ENCODE data around the gene PYGL.
"Not testable (repeated sequence)": the region's sequence is repeated elsewhere in the genome, so short reads cannot be mapped to it uniquely, and the experiment has no call there.

The PYGL gene

GRCh38 chr14:50955373-50956043 is 11.2 kb upstream of the PYGL start:
- in situ Hi-C loops (cut with HindIII; ENCODE audit: low sequenced_read_pairs), result no loop called here

GRCh38 chr14:50954811-50955372 is 10.6 kb upstream of the PYGL start:
- in situ Hi-C loops (cut with HindIII; ENCODE audit: low sequenced_read_pairs), result no loop called here

DNA sequence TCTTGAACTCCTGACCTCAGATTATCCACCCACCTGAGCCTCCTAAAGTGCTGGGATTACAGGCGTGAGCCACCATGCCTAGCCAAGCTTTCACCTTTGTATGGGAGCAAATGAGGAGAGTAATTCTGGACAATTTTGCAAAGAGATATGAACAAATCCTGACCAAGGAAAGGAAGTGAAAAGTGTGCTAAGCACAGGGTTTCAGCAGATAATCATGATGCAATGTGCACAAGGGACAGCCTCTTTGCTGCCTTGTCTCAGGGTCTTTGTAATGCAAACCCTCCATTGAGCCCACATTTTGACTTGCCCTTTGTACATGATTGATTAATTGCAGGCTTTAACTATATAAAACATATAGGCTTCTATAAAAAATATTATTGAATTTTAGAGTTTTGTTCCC is 9.2 kb upstream of the PYGL start:
- in situ Hi-C loops (cut with HindIII; ENCODE audit: low sequenced_read_pairs), result no loop called here

GRCh38 chr14:50951032-50951431 is 6.7 kb upstream of the PYGL start:
- in situ Hi-C loops (cut with HindIII; ENCODE audit: low sequenced_read_pairs), result no loop called here

DNA sequence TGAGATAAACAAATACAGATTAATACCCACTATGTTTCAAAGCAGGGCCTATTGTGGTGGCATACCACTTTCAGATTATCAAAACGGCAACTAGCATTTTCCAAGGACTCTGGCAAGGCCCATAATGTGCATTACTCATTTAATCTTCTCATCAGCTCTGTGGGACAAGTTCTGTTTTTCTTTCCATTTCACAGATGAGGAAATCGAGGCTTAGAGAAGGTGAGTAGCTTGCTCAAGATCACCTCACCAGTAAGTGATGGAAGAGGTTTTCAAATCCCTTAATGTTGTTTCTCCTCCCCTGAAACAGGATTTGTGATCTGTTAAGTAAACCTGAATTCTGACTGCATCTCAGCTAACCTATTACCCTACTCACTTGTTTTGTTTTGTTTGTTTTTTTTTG is 3.9 kb upstream of the PYGL start:
- in situ Hi-C loops (cut with HindIII; ENCODE audit: low sequenced_read_pairs), result no loop called here

GRCh38 chr14:50947446-50947845 is 3.2 kb upstream of the PYGL start:
- in situ Hi-C loops (cut with HindIII; ENCODE audit: low sequenced_read_pairs), result no loop called here

DNA sequence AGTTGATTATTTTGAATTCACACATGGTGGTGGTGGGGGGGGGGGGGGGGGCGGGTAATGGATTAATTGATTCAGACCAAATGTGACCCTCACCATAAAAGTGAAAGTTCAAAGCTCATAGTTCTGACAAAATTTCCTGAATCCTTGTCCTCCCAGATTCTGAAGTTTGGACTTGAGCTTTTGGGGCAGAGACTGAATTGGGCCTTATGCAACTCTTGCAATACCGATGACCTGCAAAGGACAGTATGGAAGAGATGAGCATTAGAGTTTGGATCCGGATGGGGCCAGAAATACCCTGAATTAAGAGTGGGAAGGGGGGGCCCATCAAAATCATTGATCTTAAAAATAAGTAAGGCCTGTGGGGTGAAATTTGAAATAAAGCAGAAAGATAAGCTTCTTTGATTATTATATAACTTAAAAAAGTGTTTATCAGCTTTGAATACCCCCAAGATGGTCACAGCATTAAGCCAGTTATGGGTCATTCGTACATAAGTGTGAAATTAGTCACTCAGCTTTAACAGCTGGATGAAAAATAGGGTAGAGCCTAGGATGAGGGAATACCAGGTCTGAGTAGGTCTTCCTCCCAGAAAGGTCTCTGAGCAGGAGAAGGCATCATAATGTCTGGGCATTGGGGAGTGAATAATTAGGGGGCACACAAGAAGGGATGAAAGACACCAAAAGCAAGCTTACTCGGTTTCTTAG is 2.1 kb upstream of the PYGL start:
- in situ Hi-C loops (cut with HindIII; ENCODE audit: low sequenced_read_pairs), result no loop called here

- in situ Hi-C loops (cut with HindIII; ENCODE audit: low sequenced_read_pairs), result no loop called here
Observed at GRCh38 chr14:50944647-50945413, 547 bp upstream of the PYGL start.

DNA sequence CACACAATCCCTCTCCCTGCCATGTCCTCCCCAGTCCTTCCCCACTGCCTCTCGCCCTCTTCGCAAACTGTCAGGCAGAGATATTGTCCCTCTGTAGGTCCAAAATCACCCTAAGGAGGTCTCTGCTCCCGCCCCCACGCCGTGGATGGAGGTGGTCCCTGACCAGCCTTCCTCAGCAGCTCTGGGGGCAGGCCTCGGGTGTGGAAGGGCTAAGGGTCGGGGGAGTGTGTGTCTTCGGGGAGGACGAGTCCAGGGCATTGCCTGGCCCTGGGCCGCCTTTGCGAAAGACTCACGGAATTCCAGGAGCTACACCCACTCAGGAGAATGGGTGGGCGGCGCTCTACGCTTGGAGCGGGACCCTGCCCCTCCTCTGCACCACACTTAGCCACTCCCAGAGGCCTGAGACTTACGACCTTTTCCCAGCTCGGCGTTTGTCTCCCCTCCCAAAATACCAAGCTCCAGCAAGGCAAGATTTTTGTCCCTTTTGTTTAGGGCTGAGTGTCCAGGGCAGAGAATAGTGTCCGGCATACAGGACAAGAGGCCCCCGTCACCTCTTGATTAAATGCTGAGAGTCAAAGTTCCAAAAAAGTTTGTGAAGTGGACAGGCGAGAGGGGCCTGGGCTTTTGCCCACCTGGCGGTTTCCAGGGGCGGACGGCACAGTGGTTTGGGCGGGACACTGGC is 881 bp downstream of the PYGL start:
- in situ Hi-C loops (cut with HindIII; ENCODE audit: low sequenced_read_pairs), result no loop called here

DNA sequence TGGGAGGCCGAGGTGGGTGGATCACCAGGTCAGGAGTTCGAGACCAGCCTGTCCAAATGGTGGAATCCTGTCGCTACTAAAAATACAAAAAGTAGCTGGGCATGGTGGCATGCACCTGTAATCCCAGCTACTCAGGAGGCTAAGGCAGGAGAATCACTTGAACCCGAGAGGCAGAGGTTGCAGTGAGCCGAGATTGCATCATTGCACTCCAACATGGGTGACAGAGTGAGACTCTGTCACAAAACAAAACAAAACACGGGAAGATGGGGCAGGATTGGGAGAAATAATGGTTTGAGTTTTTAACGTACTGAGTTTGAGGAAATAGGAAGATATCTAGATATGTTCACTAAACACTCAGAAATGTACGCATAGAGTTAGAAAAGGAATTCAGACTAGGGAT is 2.6 kb downstream of the PYGL start:
- in situ Hi-C loops (cut with HindIII; ENCODE audit: low sequenced_read_pairs), result not testable (repeated sequence)

DNA sequence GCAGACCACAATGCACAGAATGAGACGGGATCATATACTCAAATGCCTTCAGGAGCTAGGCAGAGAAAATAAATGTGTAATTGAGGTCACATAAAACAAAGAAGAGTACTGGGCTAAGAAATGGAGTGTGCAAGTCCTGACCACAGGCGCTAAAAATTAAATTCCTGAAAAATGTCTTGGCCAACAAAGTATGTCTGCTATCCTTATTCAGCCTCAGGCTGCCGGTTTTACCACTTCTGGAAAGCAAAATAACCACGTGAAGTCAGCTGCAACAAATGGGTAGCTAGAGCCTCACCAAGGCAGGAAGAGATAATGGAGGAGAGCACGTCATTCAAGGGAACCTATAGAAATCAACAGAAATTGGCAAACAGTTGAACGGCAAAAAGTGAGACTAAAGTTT is 3.1 kb downstream of the PYGL start:
- in situ Hi-C loops (cut with HindIII; ENCODE audit: low sequenced_read_pairs), result no loop called here

GRCh38 chr14:50937800-50938199 is 6.5 kb downstream of the PYGL start:
- in situ Hi-C loops (cut with HindIII; ENCODE audit: low sequenced_read_pairs), result no loop called here

DNA sequence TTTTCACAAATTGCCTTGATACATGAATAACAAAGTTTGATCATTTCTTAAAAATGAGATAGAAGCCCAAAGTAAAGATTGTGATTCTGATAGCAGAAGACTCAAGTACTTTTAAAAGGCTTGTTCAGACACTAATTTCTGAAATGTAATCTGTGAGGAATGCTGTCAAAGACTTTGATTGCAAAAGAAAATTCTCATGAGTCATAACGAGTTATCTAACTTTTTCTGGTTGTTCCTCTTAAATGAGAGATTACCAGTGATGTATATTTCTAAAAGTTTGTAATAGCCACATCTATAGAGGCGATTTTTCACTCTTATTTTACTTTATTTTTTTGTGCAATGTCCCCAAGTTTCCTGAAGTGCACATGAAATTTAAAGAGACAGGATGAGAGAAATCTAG is 7.0 kb downstream of the PYGL start:
- in situ Hi-C loops (cut with HindIII; ENCODE audit: low sequenced_read_pairs), result no loop called here

GRCh38 chr14:50936882-50937281 is 7.4 kb downstream of the PYGL start:
- in situ Hi-C loops (cut with HindIII; ENCODE audit: low sequenced_read_pairs), result no loop called here

DNA sequence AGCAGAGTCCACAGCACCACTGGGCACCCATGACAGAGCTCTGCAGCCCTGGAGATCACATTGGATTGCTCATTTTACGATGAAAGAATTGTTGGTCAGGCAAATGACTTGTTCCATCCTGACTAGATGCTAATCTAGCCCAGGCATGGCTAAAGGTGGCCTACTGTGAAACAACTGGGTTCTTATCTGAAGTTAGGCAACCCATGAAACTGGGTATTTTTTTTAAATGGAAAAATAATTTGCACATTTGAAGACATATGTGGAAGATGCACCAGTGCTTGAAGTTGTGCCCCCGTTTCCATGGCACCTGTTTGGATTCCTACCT is 8.3 kb downstream of the PYGL start:
- in situ Hi-C loops (cut with HindIII; ENCODE audit: low sequenced_read_pairs), result no loop called here

DNA sequence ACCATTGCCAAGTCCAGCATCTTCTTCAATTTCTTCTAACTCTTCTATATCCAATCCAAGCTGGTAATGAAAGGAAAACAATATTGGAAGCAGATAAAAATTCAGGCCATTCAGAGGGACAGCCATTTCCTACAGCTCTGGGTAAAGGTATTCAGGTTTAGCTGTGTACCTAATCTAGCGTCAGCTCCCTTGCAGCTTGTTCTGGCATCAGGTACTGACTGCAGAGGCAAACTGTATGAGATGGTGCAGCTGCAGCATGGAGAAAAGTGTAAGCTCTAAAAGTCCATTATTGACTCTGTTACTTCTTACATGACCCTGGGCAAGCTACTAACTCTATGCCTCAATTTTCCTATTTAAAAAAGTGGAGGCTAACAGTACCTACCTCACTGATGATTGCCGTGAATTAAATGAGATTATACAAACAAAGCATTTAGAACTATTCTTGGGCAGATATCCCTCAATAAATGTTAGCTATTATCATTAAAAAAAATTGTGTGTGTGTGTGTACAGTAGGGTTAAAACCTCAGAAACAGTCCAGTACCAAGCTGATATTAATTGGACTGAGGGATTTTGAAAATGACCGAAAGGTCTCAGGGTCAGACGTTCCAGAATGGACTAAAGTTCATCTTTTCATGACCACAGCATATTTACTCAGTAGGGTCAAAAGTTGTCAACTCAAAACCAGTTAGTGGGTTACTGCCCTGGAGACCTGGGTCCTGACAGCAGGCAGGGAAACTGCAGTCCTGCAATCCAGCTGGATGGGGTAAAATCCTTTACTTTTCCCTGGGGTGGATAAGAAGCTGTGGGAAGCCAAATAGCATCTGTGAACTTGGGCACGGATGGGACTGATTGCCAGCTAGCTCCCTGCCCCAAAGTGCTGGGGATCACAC is 8.9 kb downstream of the PYGL start:
- in situ Hi-C loops (cut with HindIII; ENCODE audit: low sequenced_read_pairs), result no loop called here

DNA sequence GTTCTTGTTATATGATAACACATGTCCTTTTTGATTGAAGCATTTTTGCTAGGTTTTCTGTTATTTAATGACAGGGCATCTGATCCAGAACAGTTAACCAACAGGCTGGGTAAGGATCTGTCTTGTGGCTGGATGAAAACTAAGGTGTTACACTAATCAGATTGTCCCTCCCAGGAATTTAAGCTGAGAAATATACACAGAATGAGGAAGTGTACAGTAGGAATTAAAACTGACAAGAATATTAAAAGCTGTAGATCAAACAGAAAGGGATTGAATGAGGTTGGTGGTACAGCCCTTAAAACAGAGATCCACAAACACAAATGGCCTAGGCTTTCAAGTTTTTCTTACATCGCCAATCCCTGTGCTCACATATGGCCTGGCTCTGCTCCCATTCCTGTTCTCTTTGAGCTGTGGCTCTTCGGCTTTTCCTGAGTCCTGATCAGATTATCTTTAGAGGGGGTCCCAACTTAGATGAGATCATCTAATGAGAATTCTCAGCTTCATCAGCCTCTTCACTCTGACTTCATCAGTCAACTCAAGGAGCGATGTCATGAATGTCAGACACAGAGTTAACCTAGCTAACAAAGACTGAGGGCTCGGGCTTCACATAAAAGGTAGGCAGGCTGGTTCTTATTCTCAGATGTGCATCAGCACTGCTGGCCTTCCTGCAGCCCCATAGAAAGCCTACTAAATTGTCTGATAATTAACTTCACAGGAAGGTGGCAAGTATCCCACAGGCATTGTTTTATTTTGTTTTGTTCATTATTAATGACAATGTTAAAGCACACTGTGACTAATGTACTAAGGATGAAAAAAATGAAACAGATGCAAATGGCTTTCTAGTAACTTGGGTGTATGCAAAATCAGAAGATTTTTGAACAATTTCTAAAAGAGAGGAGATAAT is 11.4 kb downstream of the PYGL start:
- in situ Hi-C loops (cut with HindIII; ENCODE audit: low sequenced_read_pairs), result no loop called here

- in situ Hi-C loops (cut with HindIII; ENCODE audit: low sequenced_read_pairs), result no loop called here
Observed at GRCh38 chr14:50932156-50932555, 12.1 kb downstream of the PYGL start.

GRCh38 chr14:50931559-50931958 is 12.7 kb downstream of the PYGL start:
- in situ Hi-C loops (cut with HindIII; ENCODE audit: low sequenced_read_pairs), result no loop called here

Measured in DLD1 (cell line).